OCI-LY3 (cell line): ENCODE measurements around the gene CTRL.

Experiments
- H2AFZ ChIP-seq: fragments of 200-600, 300-600 bp; shearing (Covaris generic); 2 replicates; pipeline ENCODE4 v1.6.0; 2014; ENCODE audit warnings: antibody characterized with exemption, low read depth, low read length
- H3K27ac ChIP-seq: fragments of 200-600, 300-600 bp; sonication (generic); 2 replicates; pipeline ENCODE4 v1.5.1; 2014; ENCODE audit warnings: mild to moderate bottlenecking, low read length, moderate library complexity, mixed read lengths
- H3K27me3 ChIP-seq: fragments of 200-600, 300-600 bp; sonication (generic); 2 replicates; pipeline ENCODE4 v1.6.1; 2014; ENCODE audit warnings: low read depth, low read length, mixed read lengths
- H3K36me3 ChIP-seq: fragments of 200-600, 300-600 bp; sonication (generic); replicated peaks from 2 replicates; pipeline ENCODE3; 2014; ENCODE audit warnings: low read depth, low read length, mixed read lengths
- H3K4me1 ChIP-seq: fragments of 300-600, 200-600 bp; sonication (generic); 2 replicates; pipeline ENCODE4 v1.6.1; 2014; ENCODE audit warnings: low read length, mixed read lengths
- H3K4me2 ChIP-seq: fragments of 200-600, 300-600 bp; sonication (generic); 2 replicates; pipeline ENCODE4 v1.6.1; 2014; ENCODE audit warnings: low read length, mixed read lengths
- H3K4me3 ChIP-seq: fragments of 300-600, 200-600 bp; sonication (generic); 2 replicates; pipeline ENCODE4 v1.5.1; 2014; ENCODE audit warnings: antibody characterized with exemption, mild to moderate bottlenecking, low read length, moderate library complexity
- H3K79me2 ChIP-seq: fragments of 300-600, 200-600 bp; shearing (Covaris generic); 2 replicates; pipeline ENCODE4 v1.6.1; 2014; ENCODE audit warnings: mild to moderate bottlenecking, low read length, mixed read lengths
- H3K9ac ChIP-seq: fragments of 300-600, 200-600 bp; shearing (Covaris generic); 2 replicates; pipeline ENCODE4 v1.6.0; 2014; ENCODE audit warnings: mild to moderate bottlenecking, low read length, moderate library complexity
- H3K9me3 ChIP-seq: fragments of 200-600, 300-600 bp; shearing (Covaris generic); 2 replicates; pipeline ENCODE4 v1.6.1; 2014; ENCODE audit warnings: low read length, mixed read lengths; ENCODE audit not compliant: insufficient read depth
- H4K20me1 ChIP-seq: fragments of 200-600, 300-600 bp; sonication (generic); 2 replicates; pipeline ENCODE4 v1.6.1; 2016; ENCODE audit warnings: low read length, mixed read lengths; ENCODE audit not compliant: insufficient read depth
- EZH2phosphoT487 ChIP-seq: fragments of 200-600 bp; shearing (Covaris generic); IDR thresholded peaks from 2 replicates; pipeline ENCODE4 v1.6.1; 2018; ENCODE audit warnings: antibody characterized with exemption, mixed run types, low read depth
- TF ChIP-seq, protein P1 (sequence below): fragments of 200-600, 300-600 bp; sonication (generic); IDR thresholded peaks from 2 replicates; pipeline ENCODE4 v1.5.1; 2014; ENCODE audit warnings: antibody characterized with exemption, low read length, low read depth

CTRL gene

DNA sequence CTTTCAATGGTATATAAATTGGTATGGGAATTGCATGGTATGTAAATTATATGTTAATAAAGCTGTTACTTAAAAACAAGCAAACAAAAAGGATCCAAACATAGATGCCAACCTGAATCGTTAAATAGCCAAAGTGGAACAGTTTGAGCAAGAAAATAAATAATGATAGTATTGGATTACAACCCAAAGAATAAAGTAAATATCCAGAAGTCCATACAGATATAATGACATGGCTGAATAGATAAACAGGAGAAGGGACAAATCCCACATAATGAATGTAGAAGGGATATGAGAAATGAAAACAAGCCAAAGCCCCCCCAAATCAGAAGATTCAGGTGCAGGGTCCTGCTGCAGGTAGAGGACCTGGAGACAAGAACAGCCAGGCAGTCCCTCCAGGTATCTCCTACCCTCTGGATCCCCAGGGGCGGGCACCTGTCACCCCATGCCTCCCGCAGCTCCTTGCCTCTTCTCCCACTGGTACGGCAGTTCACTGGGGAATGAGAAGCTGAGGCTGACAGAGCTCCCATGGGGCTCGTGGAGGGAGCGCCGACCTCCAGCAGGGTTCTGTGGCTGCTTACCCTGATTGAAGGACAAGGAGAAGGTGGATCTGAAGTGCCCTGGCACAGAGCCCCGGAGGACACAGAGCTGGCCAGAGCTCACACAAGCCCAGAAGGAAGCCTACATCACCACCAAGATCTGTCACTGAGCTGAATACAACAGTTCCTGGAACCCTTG is 22.1 kb upstream of the CTRL start:
- Histone ChIP-seq H2AFZ (no peak overlapping the region), H4K20me1 (no peaks in the 10 kb centered on the region), H3K79me2 (no peaks in the 10 kb centered on the region), H3K27ac (no peak overlapping the region), H3K36me3 (peaks cover 12% of the 10 kb centered on the region), H3K4me2 (no peak overlapping the region), H3K9ac (no peak overlapping the region), H3K4me3 (no peak overlapping the region), H3K4me1 (no peaks in the 10 kb centered on the region), H3K27me3 (no peaks in the 10 kb centered on the region), H3K9me3 (no peaks in the 10 kb centered on the region)
- TF ChIP-seq, protein P1, sequence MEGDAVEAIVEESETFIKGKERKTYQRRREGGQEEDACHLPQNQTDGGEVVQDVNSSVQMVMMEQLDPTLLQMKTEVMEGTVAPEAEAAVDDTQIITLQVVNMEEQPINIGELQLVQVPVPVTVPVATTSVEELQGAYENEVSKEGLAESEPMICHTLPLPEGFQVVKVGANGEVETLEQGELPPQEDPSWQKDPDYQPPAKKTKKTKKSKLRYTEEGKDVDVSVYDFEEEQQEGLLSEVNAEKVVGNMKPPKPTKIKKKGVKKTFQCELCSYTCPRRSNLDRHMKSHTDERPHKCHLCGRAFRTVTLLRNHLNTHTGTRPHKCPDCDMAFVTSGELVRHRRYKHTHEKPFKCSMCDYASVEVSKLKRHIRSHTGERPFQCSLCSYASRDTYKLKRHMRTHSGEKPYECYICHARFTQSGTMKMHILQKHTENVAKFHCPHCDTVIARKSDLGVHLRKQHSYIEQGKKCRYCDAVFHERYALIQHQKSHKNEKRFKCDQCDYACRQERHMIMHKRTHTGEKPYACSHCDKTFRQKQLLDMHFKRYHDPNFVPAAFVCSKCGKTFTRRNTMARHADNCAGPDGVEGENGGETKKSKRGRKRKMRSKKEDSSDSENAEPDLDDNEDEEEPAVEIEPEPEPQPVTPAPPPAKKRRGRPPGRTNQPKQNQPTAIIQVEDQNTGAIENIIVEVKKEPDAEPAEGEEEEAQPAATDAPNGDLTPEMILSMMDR = no peak
- no peak for TF ChIP-seq EZH2phosphoT487

DNA sequence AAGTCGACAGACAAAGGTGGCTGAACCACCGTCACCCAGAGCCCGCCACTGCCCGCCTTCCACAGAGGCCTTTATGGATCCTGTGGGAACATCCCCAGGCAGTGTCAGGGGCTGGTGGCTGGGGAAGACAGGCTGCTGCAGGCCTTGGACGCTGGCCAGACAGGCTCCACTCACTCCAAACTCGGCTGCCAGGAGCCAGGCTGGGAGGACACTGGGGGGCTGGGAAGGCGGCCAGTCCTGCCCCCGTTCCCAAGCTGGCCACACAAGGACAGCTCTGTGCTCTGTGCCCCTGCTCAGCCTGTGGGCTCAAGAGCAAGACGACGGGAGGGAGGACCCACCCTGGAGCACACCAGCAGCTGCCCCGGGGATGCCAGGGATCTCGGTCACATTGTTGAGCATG is 19.8 kb upstream of the CTRL start:
- Histone ChIP-seq H3K9ac (no peak overlapping the region), H3K27me3 (no peaks in the 10 kb centered on the region), H4K20me1 (no peaks in the 10 kb centered on the region), H2AFZ (no peak overlapping the region), H3K4me1 (no peaks in the 10 kb centered on the region), H3K4me2 (no peak overlapping the region), H3K79me2 (no peaks in the 10 kb centered on the region), H3K9me3 (no peaks in the 10 kb centered on the region), H3K36me3 (peaks cover 20% of the 10 kb centered on the region), H3K27ac (no peak overlapping the region), H3K4me3 (no peak overlapping the region)
- no peak for TF ChIP-seq EZH2phosphoT487
- TF ChIP-seq, protein P1 = no peak

DNA sequence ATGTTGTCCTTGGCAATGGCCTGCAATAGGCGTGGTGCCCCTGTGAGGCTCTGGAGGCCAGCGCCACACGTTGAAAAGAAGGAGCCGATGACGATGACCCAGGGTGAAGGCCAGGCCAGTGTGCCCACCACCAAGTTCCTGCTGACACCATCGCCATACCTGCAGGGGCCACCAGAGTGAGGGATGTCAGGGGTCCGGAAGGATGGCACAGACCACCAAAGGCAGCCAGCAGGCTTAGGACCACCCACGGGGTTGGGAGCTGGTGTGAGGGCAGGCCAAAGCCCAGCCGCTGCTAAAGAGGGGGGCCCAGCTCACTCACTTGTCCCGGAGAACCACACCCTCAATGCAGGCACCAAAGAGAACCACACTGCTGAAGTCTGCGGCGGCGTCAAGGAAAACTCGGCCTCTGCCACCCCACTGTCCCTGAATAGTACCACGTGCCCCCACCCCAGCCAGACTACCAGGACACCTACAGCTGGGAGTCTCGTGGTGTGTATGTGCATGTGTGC is 18.7 kb upstream of the CTRL start:
- H3K4me3 ChIP-seq = no peak overlapping the region
- H3K4me1 ChIP-seq = no peaks in the 10 kb centered on the region
- H3K9me3 ChIP-seq = no peaks in the 10 kb centered on the region
- H3K27ac ChIP-seq = no peak overlapping the region
- TF ChIP-seq EZH2phosphoT487 = no peak
- TF ChIP-seq, protein P1 = no peak
- no peak overlapping the region for H3K9ac ChIP-seq
- H3K4me2 ChIP-seq = no peak overlapping the region
- no peaks in the 10 kb centered on the region for H4K20me1 ChIP-seq
- no peaks in the 10 kb centered on the region for H3K79me2 ChIP-seq
- no peaks in the 10 kb centered on the region for H3K27me3 ChIP-seq
- no peak overlapping the region for H2AFZ ChIP-seq
- H3K36me3 ChIP-seq = peaks cover 28% of the 10 kb centered on the region

DNA sequence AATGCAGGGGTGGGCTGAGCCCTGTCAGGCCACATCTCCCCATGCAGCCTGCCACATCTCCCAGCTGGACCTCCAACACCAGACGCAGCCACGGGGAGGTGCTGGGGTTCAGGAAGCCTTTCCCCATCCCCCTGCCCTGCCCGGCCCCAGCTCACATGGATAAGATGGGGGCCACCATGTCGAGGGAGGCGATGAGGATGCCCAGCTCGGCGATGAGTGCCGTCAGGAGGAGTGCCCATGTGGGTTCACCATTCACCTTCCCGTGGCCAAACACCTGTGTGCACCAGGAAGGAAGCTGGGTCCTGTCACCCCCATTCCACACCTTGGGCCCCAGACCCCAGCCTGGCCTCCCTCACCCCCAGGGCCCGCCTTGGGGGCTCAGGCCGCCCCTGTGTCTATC is 18.0 kb upstream of the CTRL start:
- Histone ChIP-seq H3K27ac (no peak overlapping the region), H3K9ac (no peak overlapping the region), H3K27me3 (no peaks in the 10 kb centered on the region), H2AFZ (no peak overlapping the region), H3K79me2 (no peaks in the 10 kb centered on the region), H4K20me1 (no peaks in the 10 kb centered on the region), H3K4me2 (no peak overlapping the region), H3K36me3 (peaks cover 26% of the 10 kb centered on the region), H3K4me3 (no peak overlapping the region), H3K4me1 (no peaks in the 10 kb centered on the region), H3K9me3 (no peaks in the 10 kb centered on the region)
- TF ChIP-seq, protein P1 = no peak
- no peak for TF ChIP-seq EZH2phosphoT487
